HUES48 (cell line): ENCODE data around the gene C1QA.

Experiments used
- H3K27ac ChIP-seq: one replicate; pipeline ENCODE4 v1.7.0; 2013; ENCODE audit warnings: low read depth, low read length, inconsistent platforms
- H3K27me3 ChIP-seq: 2 replicates; pipeline ENCODE4 v1.6.1; 2013; ENCODE audit warnings: mild to moderate bottlenecking, low read length; ENCODE audit not compliant: control insufficient read depth, insufficient read depth
- H3K36me3 ChIP-seq: 2 replicates; pipeline ENCODE4 v1.6.1; 2013; ENCODE audit warnings: low read length; ENCODE audit not compliant: control insufficient read depth, insufficient read depth
- H3K4me1 ChIP-seq: 2 replicates; pipeline ENCODE4 v1.6.1; 2013; ENCODE audit warnings: mild to moderate bottlenecking, low read length; ENCODE audit not compliant: control insufficient read depth, insufficient read depth
- H3K4me3 ChIP-seq: 2 replicates; pipeline ENCODE4 v1.5.1; 2013; ENCODE audit warnings: mild to moderate bottlenecking, low read depth, low read length
- H3K9ac ChIP-seq: 2 replicates; pipeline ENCODE4 v1.6.1; 2013; ENCODE audit warnings: mild to moderate bottlenecking, low read depth, low read length, moderate library complexity
- H3K9me3 ChIP-seq: 2 replicates; pipeline ENCODE4 v1.6.1; 2013; ENCODE audit warnings: low read length; ENCODE audit not compliant: control insufficient read depth, insufficient read depth

Gene C1QA

DNA sequence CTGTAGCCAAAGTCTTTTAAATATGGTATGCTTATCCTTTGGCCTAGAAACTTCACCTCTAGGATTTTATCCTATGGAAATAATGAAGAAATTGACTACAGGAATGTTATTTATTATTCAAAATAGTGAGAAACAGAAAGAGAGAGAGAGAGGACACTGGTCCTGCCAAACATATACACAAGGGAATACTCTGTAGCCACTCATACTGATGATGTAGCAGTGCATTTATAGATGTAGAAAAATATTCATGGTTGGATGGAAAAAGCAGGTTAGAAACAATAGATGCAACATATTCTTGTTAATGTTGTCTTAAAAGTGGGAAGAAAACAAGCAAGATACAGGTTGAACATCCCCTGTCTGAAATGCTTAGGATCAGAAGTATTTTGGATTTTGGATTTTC lies 52.0 kb downstream of the C1QA start:
- Histone ChIP-seq H3K9ac (no peak overlapping the region), H3K4me1 (no peaks in the 10 kb centered on the region), H3K4me3 (no peak overlapping the region), H3K9me3 (no peaks in the 10 kb centered on the region), H3K36me3 (no peaks in the 10 kb centered on the region), H3K27ac (no peak overlapping the region), H3K27me3 (no peaks in the 10 kb centered on the region)
